SK-N-MC (cell line): ENCODE results near the gene ITGB5.

ENCODE experiments used
- EZH2 ChIP-seq: fragments of 200-600 bp; sonication (generic); IDR thresholded peaks from one replicate; pipeline ENCODE4 v1.6.1; 2017; ENCODE audit warnings: antibody characterized with exemption
- POLR2AphosphoS5 ChIP-seq: IDR thresholded peaks from 2 replicates; pipeline ENCODE4 v1.6.1; 2012; ENCODE audit warnings: mild to moderate bottlenecking, low read depth, low read length, borderline replicate concordance

GRCh38 chr3:124758851-124759635, 128.1 kb downstream of the ITGB5 start:
- TF ChIP-seq POLR2AphosphoS5 (no peak), EZH2 (no peak)
